ENCODE data around the gene NUDT5.

DNA sequence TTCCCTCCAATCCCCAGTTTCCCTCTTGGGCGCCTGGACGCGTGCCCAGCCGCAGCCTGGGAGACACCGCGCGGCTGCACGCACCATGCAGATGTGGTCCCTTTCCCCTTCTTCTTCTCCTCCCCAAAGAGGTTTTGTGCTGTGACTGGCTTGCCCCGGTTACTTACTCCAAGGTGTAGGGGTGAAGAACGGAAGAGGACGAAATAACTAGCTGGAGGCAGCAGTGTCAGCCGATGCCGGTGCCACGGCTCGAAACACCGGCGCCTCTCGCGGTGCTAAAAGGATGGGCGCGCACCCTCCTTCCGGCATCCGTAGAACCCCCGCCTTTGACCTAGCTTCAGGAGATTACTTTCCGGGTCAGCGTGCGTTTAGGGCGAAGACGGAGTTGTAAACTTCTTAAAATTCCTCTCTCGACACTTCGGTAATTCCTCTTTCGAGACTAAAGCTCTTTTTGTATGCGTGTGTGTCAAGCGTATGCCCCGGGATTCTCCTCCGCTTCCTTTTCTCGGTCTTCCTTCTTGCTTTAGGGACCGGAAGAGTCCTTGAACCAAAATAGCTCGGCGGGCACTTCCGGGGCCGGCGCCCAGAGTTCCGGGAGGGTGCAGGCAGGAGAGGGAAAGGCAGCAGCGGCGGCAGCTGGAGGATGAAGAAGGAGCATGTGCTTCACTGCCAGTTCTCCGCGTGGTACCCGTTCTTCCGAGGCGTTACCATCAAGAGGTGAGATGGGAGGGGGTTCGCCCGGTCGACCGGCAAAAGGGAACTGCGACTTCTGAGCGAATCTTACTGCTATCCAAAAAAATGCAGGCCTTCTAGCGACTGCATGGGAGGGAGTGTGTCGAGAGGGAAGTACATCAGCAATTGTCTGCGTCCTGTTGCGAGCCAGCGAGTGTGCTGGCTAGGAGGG, at the start of gene NUDT5, which contains the start of gene CDC123:
- TF ChIP-seq GATA2 (IDR thresholded peaks at IDR 0.05; ENCODE audit: low read depth, low read length) = no peak
- no peak for TF ChIP-seq GATA3 (IDR thresholded peaks at IDR 0.05; ENCODE audit: low read depth, low read length)
